Stimulated activated CD8-positive, alpha-beta memory T cell treated with anti-CD3 and anti-CD28 coated beads, Interleukin-12 subunit alpha, Interleukin-12 subunit beta, amount 100 ng/mL, for 4 hours (primary cell): ENCODE results near the gene AP3D1.

Experiments
- DNase-seq: peaks from one replicate; pipeline ENCODE4 v3.0.0-alpha.2; 2020; ENCODE audit warnings: low read depth

The AP3D1 gene

DNA sequence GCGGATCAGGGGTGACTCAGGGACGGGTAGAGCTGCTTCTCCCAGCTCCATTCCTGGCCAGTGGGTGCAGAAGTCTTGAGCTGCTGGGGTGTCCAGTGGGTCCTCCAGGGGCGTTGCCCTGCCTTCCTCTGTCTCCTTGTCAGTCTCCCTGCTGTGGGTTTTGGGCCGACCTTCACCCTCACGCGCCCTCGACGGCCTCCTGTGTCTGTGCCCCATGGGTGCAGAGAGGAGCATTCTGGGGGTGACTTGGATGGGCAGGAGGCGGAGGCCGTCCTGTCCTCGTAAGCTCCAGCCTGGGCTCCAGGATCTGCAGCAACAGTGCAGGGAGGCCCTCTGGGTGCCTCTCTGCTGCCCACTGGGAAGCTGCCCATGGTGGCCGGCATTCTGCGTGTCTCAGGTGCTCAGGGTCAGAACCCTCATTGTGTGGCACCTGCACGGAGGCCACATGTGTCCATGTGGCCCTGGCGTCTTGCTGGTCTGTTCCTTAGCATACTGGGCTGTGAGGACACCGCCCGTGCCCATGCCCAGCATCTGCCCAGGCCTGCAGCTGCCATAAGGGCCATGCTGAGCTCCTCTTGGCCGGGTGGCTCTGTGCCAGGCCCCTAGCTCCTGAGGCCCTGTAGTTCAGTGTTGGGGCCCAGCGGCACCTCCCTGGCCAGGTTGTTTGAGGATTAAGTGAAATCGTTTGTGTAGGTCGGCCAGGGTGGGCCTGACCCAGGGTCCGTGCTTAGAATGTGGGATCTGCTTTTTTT lies 29.7 kb upstream of the AP3D1 start:
- DNase-seq = no peak

DNA sequence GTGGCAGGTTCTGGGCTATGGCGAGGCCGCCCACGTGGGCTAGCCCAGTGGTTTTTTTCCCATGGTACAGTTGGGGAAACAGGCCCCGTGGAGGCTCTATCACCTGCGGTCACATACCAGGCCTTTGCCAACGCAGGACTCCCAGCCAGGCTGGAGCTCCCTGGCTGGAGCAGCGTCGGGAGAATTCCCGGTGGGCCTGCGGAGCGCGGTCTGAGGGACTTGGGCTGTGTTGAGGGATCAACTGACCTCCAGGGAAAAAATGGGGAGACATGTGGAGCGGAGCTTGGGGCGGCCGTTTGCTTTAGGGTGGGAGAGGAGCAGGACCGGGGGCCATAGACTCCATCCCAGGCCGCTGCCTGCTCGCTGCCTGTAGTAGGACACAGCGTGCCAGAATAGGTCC lies 28.7 kb upstream of the AP3D1 start:
- no peak for DNase-seq

GRCh38 chr19:2179095-2179494 lies 27.7 kb upstream of the AP3D1 start:
- no peak for DNase-seq

GRCh38 chr19:2176337-2176994 lies 25.1 kb upstream of the AP3D1 start:
- no peak for DNase-seq

DNA sequence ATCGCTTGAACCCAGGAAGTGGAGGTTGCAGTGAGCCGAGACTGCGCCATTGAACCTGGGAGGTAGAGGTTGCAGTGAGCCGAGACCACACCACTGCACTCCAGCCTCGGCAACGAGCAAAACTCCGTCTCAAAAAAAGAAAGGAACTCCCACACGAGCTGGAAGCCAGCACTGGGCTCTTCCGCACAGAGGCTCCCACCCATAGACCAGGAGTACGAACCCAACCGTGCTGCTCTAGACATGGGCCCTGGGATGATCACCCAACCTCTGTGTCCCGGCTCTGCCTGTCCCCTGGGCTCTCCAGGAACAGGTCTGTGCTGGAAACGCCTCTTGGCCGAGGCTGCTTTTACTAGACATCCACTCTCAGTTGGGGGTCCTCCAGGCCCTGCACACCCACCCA lies 24.4 kb upstream of the AP3D1 start:
- no peak for DNase-seq

GRCh38 chr19:2173767-2174577 lies 22.6 kb upstream of the AP3D1 start:
- no peak for DNase-seq

GRCh38 chr19:2173388-2173766 lies 22.0 kb upstream of the AP3D1 start:
- DNase-seq = no peak

GRCh38 chr19:2171349-2172145 lies 20.2 kb upstream of the AP3D1 start:
- peak; percentile 78 for DNase-seq

DNA sequence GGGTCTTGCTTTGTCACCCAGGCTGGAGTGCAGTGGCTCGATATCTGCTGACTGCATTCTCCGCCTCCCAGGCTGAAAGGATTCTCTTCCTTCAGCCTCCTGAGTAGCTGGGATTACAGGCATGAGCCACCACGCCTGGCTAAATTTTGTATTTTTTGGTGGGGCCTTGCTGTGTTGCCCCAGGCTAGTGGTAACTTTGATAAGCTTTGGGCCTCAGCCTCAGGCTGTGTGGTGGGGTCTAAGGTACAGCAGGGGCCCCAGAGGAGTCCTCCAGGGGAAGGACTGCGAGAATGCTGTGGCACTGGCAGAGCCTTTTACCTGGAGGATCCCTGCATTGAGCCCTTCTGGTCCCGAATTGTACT lies 19.6 kb upstream of the AP3D1 start:
- no peak for DNase-seq

GRCh38 chr19:2170219-2170618 lies 18.9 kb upstream of the AP3D1 start:
- DNase-seq = no peak

- DNase-seq = peak; percentile 83
Measured at GRCh38 chr19:2168619-2169424, 17.5 kb upstream of the AP3D1 start.

- no peak for DNase-seq
Measured at GRCh38 chr19:2167896-2168618, 16.7 kb upstream of the AP3D1 start.

DNA sequence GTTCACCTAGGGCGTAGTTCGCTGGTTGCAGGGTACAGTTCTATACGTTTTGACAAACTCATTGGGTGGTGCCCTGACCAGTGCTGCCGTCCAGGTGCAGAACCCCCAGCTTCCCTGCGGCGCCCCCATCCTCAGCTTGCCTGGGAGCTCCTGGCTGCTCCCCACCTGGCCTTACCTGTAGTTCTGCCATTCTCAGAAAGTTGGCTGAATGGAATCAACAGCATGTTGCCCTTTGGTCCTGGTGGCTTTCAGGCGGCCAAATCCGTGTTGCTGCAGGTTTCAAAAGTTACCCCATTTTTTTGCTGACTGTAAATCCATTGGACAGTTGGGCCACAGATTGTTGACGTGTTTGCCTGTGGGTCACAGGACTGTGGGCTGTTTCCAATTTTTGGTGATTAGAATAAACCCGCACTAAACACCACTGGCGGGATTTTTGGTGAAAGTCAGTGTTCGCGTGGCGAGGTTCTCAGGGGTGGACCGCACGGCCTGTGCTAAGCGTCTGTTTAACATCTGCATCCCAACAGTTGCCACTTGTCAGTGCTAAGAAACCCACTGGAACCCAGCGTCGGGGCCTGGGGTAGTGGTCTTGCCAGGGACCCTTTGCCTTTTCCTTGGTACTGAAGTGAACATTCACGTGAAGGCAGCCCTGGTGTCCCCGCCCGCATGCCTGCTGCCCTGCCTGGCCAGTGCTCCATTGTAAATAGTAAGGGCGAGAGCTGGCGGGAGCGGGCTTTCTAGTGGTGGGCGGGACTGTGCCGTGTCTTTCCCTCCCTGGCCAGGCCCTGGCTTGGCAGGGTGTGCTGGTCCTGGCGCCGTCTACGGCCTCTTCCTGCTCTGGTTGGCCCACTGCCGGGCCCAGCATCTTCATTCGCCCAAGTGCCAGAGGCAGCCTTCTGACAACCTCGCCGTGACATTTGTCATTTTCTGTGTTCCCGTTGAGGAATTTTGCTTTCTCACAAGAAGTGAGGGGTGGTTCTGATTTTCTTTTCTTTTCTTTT lies 15.7 kb upstream of the AP3D1 start:
- DNase-seq = no peak

DNA sequence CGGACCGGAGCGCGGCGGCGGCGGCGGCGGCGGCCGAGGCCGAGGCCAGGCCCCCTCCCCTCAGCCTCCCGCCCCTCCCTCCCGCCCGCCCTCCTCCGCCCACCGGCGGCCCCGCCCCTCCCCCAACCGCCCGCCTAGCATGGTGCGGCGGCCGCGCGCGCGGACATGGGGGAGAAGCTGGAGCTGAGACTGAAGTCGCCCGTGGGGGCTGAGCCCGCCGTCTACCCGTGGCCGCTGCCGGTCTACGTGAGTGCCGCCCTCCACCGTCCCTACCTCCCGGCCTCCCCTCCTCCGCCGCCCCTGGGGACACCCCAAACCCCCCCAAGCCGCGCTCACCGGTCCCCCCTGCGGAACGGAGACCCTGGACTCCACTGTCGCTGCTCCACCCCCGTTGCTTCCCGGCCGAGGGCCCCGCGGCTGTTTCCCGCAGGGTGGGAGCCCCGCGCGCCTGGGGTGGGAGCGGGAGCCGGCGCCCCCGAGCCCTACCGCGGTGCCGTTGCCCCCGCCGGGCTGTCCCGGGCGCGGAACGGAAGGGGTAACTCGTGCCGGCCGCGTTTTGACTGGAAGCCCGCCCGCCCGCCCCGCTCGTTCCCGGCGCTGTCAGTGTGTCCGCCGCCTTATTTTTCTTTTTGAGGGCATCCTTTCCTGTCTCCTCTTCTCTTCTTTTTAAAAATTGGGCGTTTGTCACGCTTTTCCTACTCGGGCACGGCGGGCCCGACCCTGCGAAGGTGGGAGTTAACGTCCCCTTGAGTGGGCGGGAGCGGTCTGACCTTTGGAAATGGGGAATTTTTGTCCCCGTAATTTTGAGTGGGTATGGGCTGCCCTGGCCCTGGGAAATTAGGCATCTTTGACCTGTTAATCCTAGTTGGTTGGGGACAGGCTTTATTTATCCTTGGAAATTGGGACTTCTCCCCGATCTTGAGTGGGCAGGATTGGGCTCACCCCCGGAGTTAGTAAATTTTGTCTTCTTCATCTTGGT lies 12.9 kb upstream of the AP3D1 start:
- DNase-seq = no peak

DNA sequence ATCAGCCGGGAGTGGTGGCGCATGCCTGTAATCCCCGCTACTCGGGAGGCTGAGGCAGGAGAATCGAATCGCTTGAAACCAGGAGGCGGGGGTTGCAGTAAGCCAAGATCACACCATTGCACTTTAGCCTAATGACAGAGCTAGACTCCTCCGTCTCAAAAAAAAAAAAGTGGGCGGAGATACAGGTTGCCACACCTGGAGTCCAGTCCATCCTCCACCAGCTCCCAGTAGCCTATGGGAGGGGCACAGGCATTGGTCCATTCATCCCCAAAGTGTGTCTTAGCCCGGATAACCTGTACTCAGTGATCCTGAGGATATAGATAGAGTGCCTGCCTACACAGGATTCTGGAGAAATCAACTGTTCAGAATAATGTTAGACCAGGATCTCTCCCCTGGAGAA lies 9.0 kb upstream of the AP3D1 start:
- no peak for DNase-seq

GRCh38 chr19:2157452-2157851 lies 6.1 kb upstream of the AP3D1 start:
- DNase-seq = no peak

GRCh38 chr19:2154587-2155075 lies 3.3 kb upstream of the AP3D1 start:
- DNase-seq = no peak

DNA sequence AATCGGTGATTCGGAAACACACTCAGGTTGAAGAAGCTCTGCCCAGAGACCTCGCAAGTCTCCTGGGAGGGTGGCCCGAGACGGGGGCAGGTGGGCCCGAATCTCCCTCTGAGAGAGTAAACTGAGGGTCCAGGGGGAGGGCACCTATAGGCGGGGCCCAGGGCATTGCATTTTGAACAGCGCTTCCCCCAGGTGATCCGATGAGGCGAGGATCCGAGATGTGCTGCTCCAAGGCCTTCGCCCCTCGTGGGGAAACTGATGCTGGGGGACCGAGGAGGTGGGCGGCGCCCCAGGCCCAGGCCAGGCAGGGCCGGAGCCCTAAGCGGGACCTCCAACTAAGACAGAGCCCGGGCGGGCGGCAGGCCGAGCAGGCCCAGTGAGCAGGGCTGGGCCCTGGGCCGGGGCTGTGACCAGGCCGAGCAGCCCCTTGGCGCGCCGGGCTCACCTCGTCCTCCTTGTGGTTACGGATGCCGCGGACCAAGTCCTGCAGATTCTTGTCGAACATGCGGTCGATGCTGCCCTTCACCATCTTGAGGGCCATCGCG lies 500 bp downstream of the AP3D1 start:
- DNase-seq = no peak
